HL-60 (cell line): Measurements from ENCODE around the gene TRAPPC11.

Source experiments
- DNase-seq, 2 experiments: peaks; one replicate each; pipeline ENCODE4 v3.0.0-alpha.2; 2010 to 2020; ENCODE audit warnings: low read depth in 1 of 2, low spot score in 1 of 2
- H3K27ac ChIP-seq: fragments of 250-450 bp; sonication (Bioruptor Pico); replicated peaks from 2 replicates; pipeline ENCODE4 v1.5.1; 2020; ENCODE audit warnings: mild to moderate bottlenecking, moderate library complexity
- H3K27me3 ChIP-seq: fragments of 250-450 bp; sonication (Bioruptor Pico); 2 replicates; pipeline ENCODE4 v1.5.1; 2021; ENCODE audit warnings: mild to moderate bottlenecking, moderate library complexity; ENCODE audit not compliant: insufficient read depth, poor library complexity, severe bottlenecking
- H3K4me3 ChIP-seq: replicated peaks from 2 replicates; pipeline ENCODE4 v1.5.1; 2011; ENCODE audit warnings: mild to moderate bottlenecking, control low read depth, low read length; ENCODE audit not compliant: insufficient read depth
- GABPA ChIP-seq: IDR thresholded peaks from 2 replicates; pipeline ENCODE4 v1.6.1; 2012; ENCODE audit warnings: low read depth
- POLR2AphosphoS5 ChIP-seq: IDR thresholded peaks from 2 replicates; pipeline ENCODE4 v1.6.1; 2012; ENCODE audit warnings: low read depth
- REST ChIP-seq: IDR thresholded peaks from 2 replicates; pipeline ENCODE4 v1.6.1; 2012; ENCODE audit warnings: low read depth; ENCODE audit not compliant: insufficient replicate concordance
- SPI1 ChIP-seq: IDR thresholded peaks from 2 replicates; pipeline ENCODE4 v1.6.1; 2012; ENCODE audit warnings: low read depth, mild to moderate bottlenecking, borderline replicate concordance
- TF ChIP-seq, protein P1 (sequence below): IDR thresholded peaks from one replicate; pipeline ENCODE4 v1.5.1; 2011; ENCODE audit warnings: low read length, control low read depth, inconsistent platforms; ENCODE audit not compliant: insufficient read depth

The TRAPPC11 gene

GRCh38 chr4:183738961-183739360 is 79.9 kb downstream of the TRAPPC11 start:
- DNase-seq: no peak
- Histone ChIP-seq H3K27ac (no peak overlapping the region), H3K27me3 (no peaks in the 10 kb centered on the region), H3K4me3 (no peak overlapping the region)
- TF ChIP-seq POLR2AphosphoS5 (no peak), REST (no peak), GABPA (no peak), SPI1 (no peak)
- TF ChIP-seq, protein P1, sequence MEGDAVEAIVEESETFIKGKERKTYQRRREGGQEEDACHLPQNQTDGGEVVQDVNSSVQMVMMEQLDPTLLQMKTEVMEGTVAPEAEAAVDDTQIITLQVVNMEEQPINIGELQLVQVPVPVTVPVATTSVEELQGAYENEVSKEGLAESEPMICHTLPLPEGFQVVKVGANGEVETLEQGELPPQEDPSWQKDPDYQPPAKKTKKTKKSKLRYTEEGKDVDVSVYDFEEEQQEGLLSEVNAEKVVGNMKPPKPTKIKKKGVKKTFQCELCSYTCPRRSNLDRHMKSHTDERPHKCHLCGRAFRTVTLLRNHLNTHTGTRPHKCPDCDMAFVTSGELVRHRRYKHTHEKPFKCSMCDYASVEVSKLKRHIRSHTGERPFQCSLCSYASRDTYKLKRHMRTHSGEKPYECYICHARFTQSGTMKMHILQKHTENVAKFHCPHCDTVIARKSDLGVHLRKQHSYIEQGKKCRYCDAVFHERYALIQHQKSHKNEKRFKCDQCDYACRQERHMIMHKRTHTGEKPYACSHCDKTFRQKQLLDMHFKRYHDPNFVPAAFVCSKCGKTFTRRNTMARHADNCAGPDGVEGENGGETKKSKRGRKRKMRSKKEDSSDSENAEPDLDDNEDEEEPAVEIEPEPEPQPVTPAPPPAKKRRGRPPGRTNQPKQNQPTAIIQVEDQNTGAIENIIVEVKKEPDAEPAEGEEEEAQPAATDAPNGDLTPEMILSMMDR: no peak

DNA sequence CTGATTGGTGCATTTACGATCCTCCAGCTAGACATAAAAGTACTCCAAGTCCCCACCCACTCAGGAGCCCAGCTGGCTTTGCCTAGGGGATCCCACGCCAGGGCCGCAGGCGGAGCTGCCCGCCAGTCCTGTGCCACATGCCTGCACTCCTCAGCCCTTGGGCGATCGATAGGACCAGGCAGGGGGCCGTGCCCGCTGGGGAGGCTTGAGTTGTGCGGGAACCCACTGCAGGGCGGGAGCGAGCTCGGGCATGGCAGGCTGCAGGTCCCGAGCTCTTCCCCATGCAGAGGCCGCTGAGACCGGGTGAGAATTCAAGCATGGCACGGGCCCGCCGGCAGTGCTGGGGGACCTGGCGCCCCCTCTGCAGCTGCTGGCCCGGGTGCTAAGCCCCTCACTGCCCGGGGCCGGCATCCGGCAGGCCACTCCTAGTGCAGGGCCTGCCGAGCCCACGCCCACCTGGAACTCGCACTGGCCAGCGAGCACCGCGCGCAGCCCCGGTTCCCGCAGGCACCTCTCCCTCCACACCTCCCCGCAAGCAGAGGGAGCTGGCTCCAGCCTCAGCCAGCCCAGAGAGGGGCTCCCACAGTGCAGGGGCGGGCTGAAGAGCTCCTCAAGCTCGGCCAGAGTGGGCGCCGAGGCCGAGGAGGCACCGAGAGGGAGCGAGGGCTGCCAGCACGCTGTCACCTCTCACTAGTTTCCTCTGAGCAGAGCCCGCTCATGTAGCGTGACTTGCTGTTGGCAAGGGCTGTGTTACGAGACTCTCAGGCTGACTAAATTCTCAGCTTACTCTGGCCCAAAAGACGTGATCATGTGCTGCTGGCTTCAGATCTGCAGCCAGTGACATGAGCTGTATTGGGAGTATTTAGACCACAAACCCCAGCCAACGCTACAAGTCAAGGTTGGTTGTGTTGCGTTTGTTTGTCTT is 87.5 kb downstream of the TRAPPC11 start:
- no peaks in the 10 kb centered on the region for H3K27me3 ChIP-seq
- DNase-seq: no peak
- no peak overlapping the region for H3K27ac ChIP-seq
- H3K4me3 ChIP-seq: no peak overlapping the region
- TF ChIP-seq REST (no peak), POLR2AphosphoS5 (no peak), GABPA (no peak), SPI1 (no peak)
- TF ChIP-seq, protein P1: no peak

DNA sequence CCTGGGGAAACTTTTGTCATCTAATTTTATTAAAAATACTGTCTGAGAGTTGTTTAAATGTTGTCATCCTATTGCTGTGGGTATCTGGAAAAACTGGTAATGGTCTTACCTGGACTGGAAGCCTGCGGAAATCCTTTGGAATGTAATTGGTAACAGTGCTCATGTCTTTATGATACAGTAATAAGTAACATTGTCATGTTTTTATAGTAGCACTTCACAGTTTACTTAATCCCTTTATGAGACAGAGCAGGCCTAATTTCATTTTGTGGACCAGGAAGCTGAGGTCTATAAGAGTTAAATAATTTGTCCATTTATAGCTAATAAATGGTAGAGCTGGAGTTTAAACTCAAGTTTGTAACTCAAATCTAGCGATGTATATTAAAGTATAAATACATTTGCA is 88.3 kb downstream of the TRAPPC11 start:
- Histone ChIP-seq H3K27ac (no peak overlapping the region), H3K27me3 (no peaks in the 10 kb centered on the region), H3K4me3 (no peak overlapping the region)
- TF ChIP-seq SPI1 (no peak), REST (no peak), POLR2AphosphoS5 (no peak), GABPA (no peak)
- TF ChIP-seq, protein P1: no peak
- no peak for DNase-seq
